ENCODE measurements around the gene TBX4. TPM values are rescaled to one million over a fixed set of nuclear protein-coding genes. Genes with fewer than 3 reads are reported as not detected.

TBX4 gene
- total and polyA plus RNA-seq, 2 of the 13 experiments (the other 11 are each of a cell fraction or from before 2014, with no cell fraction given) = 0.11 to 1.1 TPM

DNA sequence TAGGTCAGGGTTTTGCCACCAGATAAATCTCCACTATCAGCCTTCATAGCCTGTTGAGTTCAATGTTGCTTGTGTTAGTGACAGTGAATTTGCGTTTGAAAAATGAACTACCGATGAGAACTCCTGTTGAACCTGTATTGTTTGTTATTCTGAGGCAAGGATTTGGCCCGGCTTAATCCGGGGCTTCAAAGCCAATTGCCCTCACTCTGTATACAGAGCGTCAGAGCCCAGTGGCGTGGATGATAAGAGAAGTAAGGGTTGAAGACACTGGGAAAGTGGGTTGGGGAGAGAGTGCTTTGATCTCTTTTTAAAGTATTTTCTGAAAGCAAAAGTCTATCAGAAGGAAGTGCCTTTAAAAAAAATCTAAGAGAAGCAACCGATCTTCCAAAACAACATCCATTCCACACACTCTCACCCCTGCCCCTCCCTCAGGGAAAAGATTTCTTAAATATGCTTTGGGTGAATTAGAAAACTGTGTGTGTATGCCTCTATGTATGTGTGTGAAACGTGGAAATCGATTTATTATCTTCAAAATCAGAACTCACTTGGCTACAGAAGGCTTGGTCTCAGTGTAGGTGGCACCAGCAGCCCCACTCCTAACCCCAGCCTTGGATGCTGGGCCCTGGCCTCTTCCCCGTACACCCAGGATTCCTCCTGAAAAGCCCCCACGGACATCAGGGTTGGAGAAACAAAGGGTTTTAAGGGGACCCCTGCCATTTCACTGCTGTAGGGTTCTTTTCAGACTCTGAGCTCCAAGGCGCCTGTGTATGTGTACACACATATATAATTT lies 8.8 kb downstream of the TBX4 start (continued):
- TF ChIP-seq, protein P1, sequence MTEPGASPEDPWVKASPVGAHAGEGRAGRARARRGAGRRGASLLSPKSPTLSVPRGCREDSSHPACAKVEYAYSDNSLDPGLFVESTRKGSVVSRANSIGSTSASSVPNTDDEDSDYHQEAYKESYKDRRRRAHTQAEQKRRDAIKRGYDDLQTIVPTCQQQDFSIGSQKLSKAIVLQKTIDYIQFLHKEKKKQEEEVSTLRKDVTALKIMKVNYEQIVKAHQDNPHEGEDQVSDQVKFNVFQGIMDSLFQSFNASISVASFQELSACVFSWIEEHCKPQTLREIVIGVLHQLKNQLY (CRISPR knock-in tag; IDR thresholded peaks at IDR 0.05) = peak; percentile 79
- TF ChIP-seq, protein P2, sequence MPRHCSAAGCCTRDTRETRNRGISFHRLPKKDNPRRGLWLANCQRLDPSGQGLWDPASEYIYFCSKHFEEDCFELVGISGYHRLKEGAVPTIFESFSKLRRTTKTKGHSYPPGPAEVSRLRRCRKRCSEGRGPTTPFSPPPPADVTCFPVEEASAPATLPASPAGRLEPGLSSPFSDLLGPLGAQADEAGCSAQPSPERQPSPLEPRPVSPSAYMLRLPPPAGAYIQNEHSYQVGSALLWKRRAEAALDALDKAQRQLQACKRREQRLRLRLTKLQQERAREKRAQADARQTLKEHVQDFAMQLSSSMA (CRISPR knock-in tag; IDR thresholded peaks at IDR 0.05) = no peak
- TF ChIP-seq GTF3A (CRISPR knock-in tag; conservative IDR thresholded peaks at IDR 0.05) = no peak
- 0 out of 2 replicates have a peak, but pooled peaks have one; percentile 30 for TF ChIP-seq ZFX (CRISPR knock-in tag; IDR thresholded peaks at IDR 0.05; ENCODE audit: low read depth)
- TF ChIP-seq MXD4 (CRISPR knock-in tag; IDR thresholded peaks at IDR 0.05) = no peak
- TF ChIP-seq MTF2 (CRISPR knock-in tag; IDR thresholded peaks at IDR 0.05; ENCODE audit: borderline replicate concordance) = no peak
- peak; percentile 36 for TF ChIP-seq ZNF792 (CRISPR knock-in tag; IDR thresholded peaks at IDR 0.05)
- no peak for TF ChIP-seq RFXANK (CRISPR knock-in tag; IDR thresholded peaks at IDR 0.05)
- TF ChIP-seq, protein P3, sequence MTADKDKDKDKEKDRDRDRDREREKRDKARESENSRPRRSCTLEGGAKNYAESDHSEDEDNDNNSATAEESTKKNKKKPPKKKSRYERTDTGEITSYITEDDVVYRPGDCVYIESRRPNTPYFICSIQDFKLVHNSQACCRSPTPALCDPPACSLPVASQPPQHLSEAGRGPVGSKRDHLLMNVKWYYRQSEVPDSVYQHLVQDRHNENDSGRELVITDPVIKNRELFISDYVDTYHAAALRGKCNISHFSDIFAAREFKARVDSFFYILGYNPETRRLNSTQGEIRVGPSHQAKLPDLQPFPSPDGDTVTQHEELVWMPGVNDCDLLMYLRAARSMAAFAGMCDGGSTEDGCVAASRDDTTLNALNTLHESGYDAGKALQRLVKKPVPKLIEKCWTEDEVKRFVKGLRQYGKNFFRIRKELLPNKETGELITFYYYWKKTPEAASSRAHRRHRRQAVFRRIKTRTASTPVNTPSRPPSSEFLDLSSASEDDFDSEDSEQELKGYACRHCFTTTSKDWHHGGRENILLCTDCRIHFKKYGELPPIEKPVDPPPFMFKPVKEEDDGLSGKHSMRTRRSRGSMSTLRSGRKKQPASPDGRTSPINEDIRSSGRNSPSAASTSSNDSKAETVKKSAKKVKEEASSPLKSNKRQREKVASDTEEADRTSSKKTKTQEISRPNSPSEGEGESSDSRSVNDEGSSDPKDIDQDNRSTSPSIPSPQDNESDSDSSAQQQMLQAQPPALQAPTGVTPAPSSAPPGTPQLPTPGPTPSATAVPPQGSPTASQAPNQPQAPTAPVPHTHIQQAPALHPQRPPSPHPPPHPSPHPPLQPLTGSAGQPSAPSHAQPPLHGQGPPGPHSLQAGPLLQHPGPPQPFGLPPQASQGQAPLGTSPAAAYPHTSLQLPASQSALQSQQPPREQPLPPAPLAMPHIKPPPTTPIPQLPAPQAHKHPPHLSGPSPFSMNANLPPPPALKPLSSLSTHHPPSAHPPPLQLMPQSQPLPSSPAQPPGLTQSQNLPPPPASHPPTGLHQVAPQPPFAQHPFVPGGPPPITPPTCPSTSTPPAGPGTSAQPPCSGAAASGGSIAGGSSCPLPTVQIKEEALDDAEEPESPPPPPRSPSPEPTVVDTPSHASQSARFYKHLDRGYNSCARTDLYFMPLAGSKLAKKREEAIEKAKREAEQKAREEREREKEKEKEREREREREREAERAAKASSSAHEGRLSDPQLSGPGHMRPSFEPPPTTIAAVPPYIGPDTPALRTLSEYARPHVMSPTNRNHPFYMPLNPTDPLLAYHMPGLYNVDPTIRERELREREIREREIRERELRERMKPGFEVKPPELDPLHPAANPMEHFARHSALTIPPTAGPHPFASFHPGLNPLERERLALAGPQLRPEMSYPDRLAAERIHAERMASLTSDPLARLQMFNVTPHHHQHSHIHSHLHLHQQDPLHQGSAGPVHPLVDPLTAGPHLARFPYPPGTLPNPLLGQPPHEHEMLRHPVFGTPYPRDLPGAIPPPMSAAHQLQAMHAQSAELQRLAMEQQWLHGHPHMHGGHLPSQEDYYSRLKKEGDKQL (CRISPR knock-in tag; IDR thresholded peaks at IDR 0.05; ENCODE audit: low read depth) = peak; percentile 93; the same call in 1 of the 2 replicates
- TF ChIP-seq MYNN (CRISPR knock-in tag; IDR thresholded peaks at IDR 0.05; ENCODE audit: low read depth) = no peak
- TF ChIP-seq MYC (CRISPR knock-in tag; IDR thresholded peaks at IDR 0.05; ENCODE audit: borderline replicate concordance) = peak; percentile 25; the same call in 1 of the 2 replicates
- no peak for TF ChIP-seq BRD4 (CRISPR knock-in tag; IDR thresholded peaks at IDR 0.05)
- TF ChIP-seq, protein P4, sequence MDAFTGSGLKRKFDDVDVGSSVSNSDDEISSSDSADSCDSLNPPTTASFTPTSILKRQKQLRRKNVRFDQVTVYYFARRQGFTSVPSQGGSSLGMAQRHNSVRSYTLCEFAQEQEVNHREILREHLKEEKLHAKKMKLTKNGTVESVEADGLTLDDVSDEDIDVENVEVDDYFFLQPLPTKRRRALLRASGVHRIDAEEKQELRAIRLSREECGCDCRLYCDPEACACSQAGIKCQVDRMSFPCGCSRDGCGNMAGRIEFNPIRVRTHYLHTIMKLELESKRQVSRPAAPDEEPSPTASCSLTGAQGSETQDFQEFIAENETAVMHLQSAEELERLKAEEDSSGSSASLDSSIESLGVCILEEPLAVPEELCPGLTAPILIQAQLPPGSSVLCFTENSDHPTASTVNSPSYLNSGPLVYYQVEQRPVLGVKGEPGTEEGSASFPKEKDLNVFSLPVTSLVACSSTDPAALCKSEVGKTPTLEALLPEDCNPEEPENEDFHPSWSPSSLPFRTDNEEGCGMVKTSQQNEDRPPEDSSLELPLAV (CRISPR knock-in tag; conservative IDR thresholded peaks at IDR 0.05; ENCODE audit: low read depth) = no peak
- TF ChIP-seq, protein P5, sequence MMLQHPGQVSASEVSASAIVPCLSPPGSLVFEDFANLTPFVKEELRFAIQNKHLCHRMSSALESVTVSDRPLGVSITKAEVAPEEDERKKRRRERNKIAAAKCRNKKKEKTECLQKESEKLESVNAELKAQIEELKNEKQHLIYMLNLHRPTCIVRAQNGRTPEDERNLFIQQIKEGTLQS (CRISPR knock-in tag; IDR thresholded peaks at IDR 0.05) = peak; percentile 61; the same call in 1 of the 2 replicates
- TF ChIP-seq, protein P6, sequence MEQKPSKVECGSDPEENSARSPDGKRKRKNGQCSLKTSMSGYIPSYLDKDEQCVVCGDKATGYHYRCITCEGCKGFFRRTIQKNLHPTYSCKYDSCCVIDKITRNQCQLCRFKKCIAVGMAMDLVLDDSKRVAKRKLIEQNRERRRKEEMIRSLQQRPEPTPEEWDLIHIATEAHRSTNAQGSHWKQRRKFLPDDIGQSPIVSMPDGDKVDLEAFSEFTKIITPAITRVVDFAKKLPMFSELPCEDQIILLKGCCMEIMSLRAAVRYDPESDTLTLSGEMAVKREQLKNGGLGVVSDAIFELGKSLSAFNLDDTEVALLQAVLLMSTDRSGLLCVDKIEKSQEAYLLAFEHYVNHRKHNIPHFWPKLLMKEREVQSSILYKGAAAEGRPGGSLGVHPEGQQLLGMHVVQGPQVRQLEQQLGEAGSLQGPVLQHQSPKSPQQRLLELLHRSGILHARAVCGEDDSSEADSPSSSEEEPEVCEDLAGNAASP (CRISPR knock-in tag; IDR thresholded peaks at IDR 0.05; ENCODE audit: borderline replicate concordance) = peak; percentile 82
- no peak for TF ChIP-seq ZFP41 (CRISPR knock-in tag; IDR thresholded peaks at IDR 0.05; ENCODE audit: borderline replicate concordance)
- TF ChIP-seq RFX5 (IDR thresholded peaks at IDR 0.05; ENCODE audit: low read depth, low read length) = no peak

Measured in HepG2 (cell line).